BE2C (cell line): ENCODE measurements around the gene HLA-DMB.

Experiments
- DNase-seq: peaks from one replicate; pipeline ENCODE4 v3.0.0-alpha.2; 2020
- H3K27me3 ChIP-seq: fragments of 250-450 bp; sonication (Bioruptor Pico); 2 replicates; pipeline ENCODE4 v1.5.1; 2020; ENCODE audit warnings: mild to moderate bottlenecking
- H3K36me3 ChIP-seq: fragments of 250-450 bp; sonication (Bioruptor Pico); 2 replicates; pipeline ENCODE4 v1.5.1; 2020; ENCODE audit warnings: mild to moderate bottlenecking
- H3K4me1 ChIP-seq: fragments of 250-450 bp; sonication (Bioruptor Pico); 2 replicates; pipeline ENCODE4 v1.5.1; 2020
- H3K4me3 ChIP-seq: 2 replicates; pipeline ENCODE4 v1.5.1; 2011; ENCODE audit warnings: low read depth, low read length
- H3K9me3 ChIP-seq: fragments of 250-450 bp; sonication (Bioruptor Pico); 2 replicates; pipeline ENCODE4 v1.5.1; 2020
- TF ChIP-seq, protein P1 (sequence below): IDR thresholded peaks from 2 replicates; pipeline ENCODE4 v1.5.1; 2012; ENCODE audit warnings: mild to moderate bottlenecking, low read depth, low read length

HLA-DMB gene

DNA sequence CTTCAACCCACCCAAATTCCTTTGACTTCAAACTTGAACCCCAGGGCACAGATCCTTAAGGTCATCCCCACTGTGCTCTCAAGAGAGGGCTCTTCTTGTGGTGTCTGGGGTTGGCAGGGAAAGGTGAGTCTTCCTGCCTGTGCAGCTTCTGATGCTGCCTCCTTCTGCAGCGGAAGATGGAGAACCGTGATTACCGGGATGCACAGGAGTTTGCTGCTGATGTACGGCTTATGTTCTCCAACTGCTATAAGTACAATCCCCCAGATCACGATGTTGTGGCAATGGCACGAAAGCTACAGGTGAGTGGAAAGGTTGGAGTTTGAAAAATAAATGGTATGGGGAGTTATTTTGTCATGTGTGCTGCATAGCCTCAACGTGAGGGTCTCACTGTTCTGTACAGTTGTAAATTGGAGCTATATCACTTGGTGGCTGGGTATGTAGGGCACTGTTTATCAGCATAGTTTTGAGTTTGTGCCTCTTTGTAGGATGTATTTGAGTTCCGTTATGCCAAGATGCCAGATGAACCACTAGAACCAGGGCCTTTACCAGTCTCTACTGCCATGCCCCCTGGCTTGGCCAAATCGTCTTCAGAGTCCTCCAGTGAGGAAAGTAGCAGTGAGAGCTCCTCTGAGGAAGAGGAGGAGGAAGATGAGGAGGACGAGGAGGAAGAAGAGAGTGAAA is 36.6 kb upstream of the HLA-DMB start:
- TF ChIP-seq, protein P1, sequence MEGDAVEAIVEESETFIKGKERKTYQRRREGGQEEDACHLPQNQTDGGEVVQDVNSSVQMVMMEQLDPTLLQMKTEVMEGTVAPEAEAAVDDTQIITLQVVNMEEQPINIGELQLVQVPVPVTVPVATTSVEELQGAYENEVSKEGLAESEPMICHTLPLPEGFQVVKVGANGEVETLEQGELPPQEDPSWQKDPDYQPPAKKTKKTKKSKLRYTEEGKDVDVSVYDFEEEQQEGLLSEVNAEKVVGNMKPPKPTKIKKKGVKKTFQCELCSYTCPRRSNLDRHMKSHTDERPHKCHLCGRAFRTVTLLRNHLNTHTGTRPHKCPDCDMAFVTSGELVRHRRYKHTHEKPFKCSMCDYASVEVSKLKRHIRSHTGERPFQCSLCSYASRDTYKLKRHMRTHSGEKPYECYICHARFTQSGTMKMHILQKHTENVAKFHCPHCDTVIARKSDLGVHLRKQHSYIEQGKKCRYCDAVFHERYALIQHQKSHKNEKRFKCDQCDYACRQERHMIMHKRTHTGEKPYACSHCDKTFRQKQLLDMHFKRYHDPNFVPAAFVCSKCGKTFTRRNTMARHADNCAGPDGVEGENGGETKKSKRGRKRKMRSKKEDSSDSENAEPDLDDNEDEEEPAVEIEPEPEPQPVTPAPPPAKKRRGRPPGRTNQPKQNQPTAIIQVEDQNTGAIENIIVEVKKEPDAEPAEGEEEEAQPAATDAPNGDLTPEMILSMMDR, result no peak
- Histone ChIP-seq H3K27me3 (no peaks in the 10 kb centered on the region), H3K4me3 (no peak overlapping the region), H3K36me3 (peaks cover 100% of the 10 kb centered on the region), H3K9me3 (no peaks in the 10 kb centered on the region), H3K4me1 (no peaks in the 10 kb centered on the region)
- no peak for DNase-seq

DNA sequence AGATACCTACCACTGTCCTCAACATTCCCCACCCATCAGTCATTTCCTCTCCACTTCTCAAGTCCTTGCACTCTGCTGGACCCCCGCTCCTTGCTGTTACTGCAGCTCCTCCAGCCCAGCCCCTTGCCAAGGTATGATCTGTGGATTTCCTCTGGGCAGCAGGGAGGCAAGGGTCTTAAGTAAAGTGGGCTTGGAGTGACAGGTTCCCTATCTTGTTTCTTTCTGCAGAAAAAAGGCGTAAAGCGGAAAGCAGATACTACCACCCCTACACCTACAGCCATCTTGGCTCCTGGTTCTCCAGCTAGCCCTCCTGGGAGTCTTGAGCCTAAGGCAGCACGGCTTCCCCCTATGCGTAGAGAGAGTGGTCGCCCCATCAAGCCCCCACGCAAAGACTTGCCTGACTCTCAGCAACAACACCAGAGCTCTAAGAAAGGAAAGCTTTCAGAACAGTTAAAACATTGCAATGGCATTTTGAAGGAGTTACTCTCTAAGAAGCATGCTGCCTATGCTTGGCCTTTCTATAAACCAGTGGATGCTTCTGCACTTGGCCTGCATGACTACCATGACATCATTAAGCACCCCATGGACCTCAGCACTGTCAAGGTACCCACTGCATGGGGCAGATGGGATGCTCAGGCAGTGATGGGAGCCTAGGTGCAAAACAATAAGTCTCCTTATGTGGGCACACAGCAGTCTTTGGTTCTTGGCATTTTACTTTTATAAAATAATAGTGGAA is 35.7 kb upstream of the HLA-DMB start:
- Histone ChIP-seq H3K27me3 (no peaks in the 10 kb centered on the region), H3K4me3 (no peak overlapping the region; the same call in 1 of the 2 replicates), H3K9me3 (no peaks in the 10 kb centered on the region), H3K36me3 (peaks cover 95% of the 10 kb centered on the region), H3K4me1 (no peaks in the 10 kb centered on the region)
- no peak for DNase-seq
- TF ChIP-seq, protein P1, result no peak

DNA sequence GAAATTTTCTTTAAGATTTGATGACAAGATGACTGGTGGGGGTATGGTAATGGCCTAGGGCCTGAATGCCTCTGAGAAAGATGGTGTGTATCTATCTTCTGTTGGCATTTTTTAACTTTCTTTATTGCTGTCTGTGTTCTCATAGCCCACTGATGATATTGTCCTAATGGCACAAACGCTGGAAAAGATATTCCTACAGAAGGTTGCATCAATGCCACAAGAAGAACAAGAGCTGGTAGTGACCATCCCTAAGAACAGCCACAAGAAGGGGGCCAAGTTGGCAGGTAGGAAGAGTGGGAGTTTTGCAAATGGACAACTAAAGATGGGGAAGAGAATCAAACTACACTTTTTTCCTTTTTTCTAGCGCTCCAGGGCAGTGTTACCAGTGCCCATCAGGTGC is 35.1 kb upstream of the HLA-DMB start:
- Histone ChIP-seq H3K4me1 (no peaks in the 10 kb centered on the region), H3K36me3 (peaks cover 93% of the 10 kb centered on the region), H3K4me3 (peak overlapping the region; percentile 83; the same call in 1 of the 2 replicates), H3K9me3 (no peaks in the 10 kb centered on the region), H3K27me3 (no peaks in the 10 kb centered on the region)
- DNase-seq, result no peak
- TF ChIP-seq, protein P1, result no peak

DNA sequence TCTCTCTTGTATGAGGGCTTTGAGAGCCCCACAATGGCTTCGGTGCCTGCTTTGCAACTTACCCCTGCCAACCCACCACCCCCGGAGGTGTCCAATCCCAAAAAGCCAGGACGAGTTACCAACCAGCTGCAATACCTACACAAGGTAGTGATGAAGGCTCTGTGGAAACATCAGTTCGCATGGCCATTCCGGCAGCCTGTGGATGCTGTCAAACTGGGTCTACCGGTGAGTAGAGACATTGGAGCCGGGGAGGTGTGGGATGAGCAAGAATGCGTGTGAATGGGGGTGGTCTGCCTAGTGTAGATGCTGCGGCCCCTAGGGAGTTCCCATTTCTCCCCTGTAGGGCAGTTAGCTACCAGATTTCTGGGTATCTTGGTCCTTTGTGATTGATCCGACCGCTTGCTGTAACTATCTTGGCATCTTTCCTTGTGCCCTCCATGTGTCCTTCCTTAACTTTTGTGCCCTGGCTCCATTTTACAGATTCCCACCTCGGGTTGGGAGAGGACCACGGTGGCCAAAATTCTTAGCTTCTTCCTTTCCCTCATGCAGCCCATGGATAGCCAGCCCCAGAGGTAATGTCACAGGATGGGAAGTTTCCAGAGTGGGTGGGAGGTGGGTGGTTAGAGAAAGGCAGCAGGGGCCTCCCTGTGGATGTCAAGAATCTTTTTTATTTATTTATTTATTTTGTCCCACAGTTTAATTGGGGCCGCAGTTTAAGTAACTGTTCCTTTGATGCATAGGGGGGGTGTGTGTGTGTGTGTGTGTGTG is 33.9 kb upstream of the HLA-DMB start:
- DNase-seq, result no peak
- no peaks in the 10 kb centered on the region for H3K9me3 ChIP-seq
- H3K4me1 ChIP-seq, result no peaks in the 10 kb centered on the region
- TF ChIP-seq, protein P1, result no peak
- H3K4me3 ChIP-seq, result peak overlapping the region; percentile 83
- peaks cover 86% of the 10 kb centered on the region for H3K36me3 ChIP-seq
- H3K27me3 ChIP-seq, result no peaks in the 10 kb centered on the region

DNA sequence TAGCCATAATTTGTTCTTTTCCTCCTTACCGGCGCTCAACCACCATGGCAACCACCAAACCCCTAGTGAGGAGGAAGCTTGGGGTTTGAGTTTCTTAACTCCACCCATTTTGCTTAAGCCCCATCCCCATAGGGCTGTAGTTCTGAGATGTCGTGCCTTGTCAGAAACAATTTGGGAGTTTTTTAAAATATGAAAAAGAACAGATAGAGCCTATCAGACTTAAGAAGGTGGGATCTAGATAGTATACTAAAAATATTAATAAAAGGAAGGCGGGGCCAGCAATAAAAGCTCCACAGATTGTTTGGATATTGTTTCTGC is 33.1 kb upstream of the HLA-DMB start:
- Histone ChIP-seq H3K36me3 (peaks cover 84% of the 10 kb centered on the region), H3K9me3 (no peaks in the 10 kb centered on the region)
- no peak for DNase-seq

More for the DNA sequence above, 33.1 kb upstream of the HLA-DMB start:
- peak overlapping the region; percentile 83 for H3K4me3 ChIP-seq
- TF ChIP-seq, protein P1, result no peak
- H3K27me3 ChIP-seq, result no peaks in the 10 kb centered on the region
- no peaks in the 10 kb centered on the region for H3K4me1 ChIP-seq
